Fibroblast of villous mesenchyme (primary cell): ENCODE data around the gene SPARC. TPM values are rescaled to one million over a fixed set of nuclear protein-coding genes. Genes with fewer than 3 reads are reported as not detected.

Experiments
- DNase-seq: peaks from one replicate; pipeline ENCODE4 v3.0.0-alpha.2; 2010; ENCODE audit warnings: low read depth
- H3K4me3 ChIP-seq: 2 replicates; pipeline ENCODE4 v1.5.1; 2011; ENCODE audit warnings: low read depth, mild to moderate bottlenecking, low read length
- total RNA-seq: library from RNA; depleted of rRNA; stranded (reverse); fragments of >200 nt; gene quantifications from 2 replicates; pipeline ENCODE4 v1.2.3, GENCODE V29; 2012
- TF ChIP-seq, protein P1 (sequence below): IDR thresholded peaks from 2 replicates; pipeline ENCODE4 v1.5.1; 2012; ENCODE audit warnings: low read depth, mild to moderate bottlenecking, low read length; ENCODE audit not compliant: insufficient read depth

Gene SPARC
- total RNA-seq, 1 donor = 2,230 TPM

DNA sequence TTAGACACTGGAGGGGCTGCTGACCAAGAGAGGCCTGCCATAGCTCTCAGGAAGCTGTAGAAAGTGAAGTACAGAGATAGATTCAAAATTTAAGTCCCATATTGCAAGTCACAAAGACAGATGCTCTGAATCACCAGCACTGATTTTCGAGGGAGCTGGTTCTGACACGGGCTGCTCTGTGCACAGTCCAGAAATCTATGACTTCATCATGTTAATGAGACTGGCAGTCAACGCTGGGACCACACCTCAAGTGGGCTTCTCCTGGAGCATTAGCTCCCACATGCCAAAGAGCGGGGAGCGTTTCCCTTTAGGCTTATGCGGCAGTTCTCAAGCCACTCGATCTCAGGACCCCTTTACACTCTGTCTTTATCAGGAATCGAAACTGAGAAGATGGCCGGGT lies 61.4 kb downstream of the SPARC start:
- DNase-seq = no peak
- TF ChIP-seq, protein P1, sequence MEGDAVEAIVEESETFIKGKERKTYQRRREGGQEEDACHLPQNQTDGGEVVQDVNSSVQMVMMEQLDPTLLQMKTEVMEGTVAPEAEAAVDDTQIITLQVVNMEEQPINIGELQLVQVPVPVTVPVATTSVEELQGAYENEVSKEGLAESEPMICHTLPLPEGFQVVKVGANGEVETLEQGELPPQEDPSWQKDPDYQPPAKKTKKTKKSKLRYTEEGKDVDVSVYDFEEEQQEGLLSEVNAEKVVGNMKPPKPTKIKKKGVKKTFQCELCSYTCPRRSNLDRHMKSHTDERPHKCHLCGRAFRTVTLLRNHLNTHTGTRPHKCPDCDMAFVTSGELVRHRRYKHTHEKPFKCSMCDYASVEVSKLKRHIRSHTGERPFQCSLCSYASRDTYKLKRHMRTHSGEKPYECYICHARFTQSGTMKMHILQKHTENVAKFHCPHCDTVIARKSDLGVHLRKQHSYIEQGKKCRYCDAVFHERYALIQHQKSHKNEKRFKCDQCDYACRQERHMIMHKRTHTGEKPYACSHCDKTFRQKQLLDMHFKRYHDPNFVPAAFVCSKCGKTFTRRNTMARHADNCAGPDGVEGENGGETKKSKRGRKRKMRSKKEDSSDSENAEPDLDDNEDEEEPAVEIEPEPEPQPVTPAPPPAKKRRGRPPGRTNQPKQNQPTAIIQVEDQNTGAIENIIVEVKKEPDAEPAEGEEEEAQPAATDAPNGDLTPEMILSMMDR = no peak
- no peak overlapping the region for H3K4me3 ChIP-seq

DNA sequence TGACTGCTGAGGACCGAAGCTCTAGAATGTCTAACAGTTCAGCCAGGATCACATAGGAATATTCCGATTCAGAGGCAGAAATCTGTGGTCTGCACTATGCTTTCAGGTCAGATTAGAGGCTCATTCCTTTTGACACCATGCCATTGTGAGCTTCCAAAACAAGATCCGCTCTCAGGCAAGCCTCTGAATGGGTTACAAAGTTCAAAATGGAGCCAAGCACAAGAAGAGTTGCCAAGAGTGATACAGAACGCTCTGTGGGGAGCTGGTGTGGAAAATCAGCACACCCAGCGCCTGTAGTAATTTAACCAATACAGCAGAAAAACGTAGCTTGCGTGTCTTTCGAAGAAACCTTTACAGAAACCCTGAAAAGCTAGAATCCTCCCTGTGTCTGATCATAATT lies 62.2 kb downstream of the SPARC start:
- no peak for DNase-seq
- H3K4me3 ChIP-seq = no peak overlapping the region
- TF ChIP-seq, protein P1 = no peak

DNA sequence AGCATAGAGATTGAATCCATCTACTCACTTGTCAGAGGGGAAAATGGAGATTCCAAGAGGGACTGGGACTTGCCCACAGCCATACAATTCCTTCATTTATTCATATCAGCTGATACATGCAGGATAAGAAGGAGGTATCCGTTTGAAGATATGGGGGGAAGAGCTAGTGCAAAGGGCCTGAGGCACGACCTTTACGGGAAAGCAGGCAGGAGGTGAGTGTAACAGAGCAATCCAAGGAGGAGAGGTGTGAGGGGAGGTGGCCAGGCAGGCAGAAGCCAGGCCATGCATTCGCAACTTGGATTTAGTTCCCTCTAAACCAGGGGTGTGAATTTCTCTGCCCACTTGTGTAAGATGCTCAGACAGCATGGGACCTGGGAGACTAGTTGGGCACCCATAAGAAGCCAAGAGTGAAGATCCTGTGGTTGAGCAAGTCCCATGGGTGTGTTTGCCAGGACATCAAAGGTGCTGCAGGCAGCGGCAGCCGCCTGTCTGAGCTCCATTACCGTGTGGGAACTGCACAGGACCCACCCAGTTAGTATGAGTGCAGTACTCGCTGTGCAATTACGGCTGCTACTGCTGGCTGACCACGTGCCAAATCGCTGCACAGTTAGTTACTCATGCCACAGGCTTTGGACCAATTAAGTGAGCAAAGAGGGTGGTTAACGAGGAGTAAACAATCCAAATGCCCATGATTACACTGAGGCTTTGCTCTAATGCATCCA lies 64.2 kb downstream of the SPARC start:
- DNase-seq = peak; percentile 2
- H3K4me3 ChIP-seq = no peak overlapping the region
- TF ChIP-seq, protein P1 = no peak

DNA sequence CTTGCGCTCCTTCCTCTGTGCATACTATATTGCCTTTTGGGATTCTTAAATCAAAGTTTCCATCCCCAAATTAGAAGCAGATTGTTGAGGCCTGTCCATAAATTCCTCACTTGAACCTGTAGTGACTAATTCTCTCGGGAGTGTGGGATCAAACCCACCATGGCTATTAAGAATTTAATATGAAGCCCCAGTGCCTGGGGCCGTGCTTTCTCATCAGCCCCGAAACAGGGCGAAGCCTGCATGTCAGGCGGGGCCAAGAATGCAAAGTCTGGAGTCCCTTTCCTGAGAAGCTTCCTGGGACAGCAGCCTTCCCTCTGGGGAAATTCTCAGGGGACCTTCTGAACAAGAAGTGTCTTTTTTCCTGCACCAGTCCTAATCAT lies 66.3 kb downstream of the SPARC start:
- no peak overlapping the region for H3K4me3 ChIP-seq
- TF ChIP-seq, protein P1 = no peak
- no peak for DNase-seq

DNA sequence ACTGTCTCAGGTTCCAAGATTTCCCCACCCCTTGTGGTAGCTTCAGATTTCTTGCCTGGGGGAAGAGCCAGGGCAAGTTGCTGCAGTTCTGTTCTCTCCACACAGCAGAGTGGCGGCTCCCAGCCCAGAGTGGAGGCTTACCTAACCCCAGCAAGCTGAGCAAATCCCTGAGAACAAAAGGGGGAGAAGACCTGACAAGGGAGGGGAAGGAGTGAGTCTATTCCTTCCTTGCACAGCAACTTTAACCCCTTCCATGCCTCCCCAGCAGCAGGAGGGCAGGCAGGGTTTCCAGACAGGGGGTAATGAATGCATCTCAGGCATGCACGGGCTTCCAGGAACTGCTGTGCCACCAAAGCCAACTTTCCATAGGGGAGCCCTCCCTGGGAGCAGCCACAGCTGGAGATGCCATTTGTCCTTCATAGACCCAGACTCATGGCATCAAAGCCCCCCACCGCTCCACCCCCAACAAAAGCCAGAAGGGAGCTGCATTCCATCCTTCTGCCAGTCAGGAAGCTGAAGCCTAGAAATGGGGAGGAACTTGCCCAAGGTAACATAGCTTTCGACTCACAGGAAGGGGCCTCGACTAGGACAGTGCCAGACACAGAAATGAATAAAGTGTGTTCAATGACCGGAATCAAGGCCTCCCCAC lies 66.8 kb downstream of the SPARC start:
- TF ChIP-seq, protein P1 = no peak
- H3K4me3 ChIP-seq = no peak overlapping the region
- DNase-seq = no peak

DNA sequence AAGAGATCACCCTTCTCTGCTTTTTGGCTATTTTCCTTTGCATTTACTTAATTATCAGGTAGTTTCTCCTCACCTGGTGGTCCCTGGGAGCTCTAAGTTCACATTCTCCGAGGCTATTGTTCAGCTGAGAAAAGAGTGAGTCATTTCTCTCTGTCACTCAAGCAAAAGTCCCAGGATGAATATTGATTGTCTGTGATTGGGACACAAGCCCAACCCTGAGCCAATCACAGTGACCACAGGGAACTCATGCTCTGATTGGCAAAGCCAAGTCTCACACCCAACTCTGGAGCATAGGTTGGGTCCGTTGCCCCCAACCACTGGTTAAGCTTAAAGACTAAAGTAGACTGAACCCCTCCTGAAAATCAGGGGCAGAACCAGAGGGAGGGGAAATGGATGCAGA lies 67.8 kb downstream of the SPARC start:
- TF ChIP-seq, protein P1 = no peak
- no peak for DNase-seq
- H3K4me3 ChIP-seq = no peak overlapping the region
